ELR (cell line): ENCODE measurements around the gene EIF4H.
"Not testable (repeated sequence)": the region's sequence is repeated elsewhere in the genome, so short reads cannot be mapped to it uniquely, and the experiment has no call there.

Experiments used
- DNase-seq: peaks from one replicate; pipeline ENCODE4 v3.0.0-alpha.2; 2015; ENCODE audit warnings: low read depth

The EIF4H gene

GRCh38 chr7:74199551-74200355, 25.6 kb downstream of the EIF4H start:
- DNase-seq: peak; percentile 68

DNA sequence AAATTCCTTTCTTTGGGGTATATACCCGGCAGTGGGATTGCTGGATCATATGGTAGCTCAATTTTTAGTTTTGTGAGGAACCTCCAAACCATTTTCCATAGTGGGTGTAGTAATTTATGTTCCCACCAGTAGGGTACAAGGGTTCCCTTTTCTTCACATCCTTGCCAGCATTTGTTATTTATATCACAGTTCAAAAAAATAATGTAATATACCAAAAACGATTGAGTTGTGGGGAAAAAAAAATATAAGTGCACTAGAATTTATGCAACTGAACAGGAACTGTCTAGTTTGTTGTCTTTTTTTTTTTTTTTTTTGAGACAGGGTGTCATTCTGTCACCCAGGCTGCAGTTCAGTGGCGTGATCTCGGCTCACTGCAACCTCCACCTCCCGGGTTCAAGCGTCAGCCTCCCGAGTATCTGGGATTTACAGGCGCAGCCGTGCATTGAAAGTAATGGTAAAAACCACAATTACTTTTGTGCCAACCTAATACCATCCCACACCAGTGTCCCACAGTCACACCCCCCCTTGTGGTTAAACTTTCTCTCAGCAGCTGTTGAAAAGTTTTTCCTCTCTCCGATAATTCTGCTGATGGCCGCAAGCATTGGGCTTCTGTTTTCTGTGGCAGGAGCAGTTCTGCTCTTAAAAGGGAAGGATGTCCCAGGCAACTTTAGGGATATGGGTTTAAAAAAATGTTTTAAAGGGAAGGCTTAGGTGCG, 28.8 kb downstream of the EIF4H start:
- peak; percentile 66 for DNase-seq

- no peak for DNase-seq
These were observed 29.9 kb downstream of the EIF4H start for GRCh38 chr7:74203956-74204618.

DNA sequence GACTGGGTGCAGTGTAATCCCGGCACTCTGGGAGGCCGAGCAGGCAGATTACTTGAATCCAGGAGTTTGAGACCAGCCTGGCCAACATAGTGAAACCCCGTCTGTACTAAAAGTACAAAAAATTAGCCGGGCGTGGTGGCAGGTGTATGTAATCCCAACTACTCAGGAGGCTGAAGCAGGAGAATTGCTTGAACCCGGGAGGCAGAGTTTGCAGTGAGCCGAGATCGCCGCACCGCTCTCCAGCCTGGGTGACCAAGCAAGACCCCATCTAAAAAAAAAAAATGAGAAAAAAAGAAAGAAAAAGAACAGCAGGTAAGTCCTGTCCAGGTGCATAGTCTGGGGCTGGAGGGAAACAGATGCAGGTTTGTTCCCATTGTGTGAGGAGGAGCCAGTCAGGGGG, 31.9 kb downstream of the EIF4H start:
- DNase-seq: not testable (repeated sequence)

DNA sequence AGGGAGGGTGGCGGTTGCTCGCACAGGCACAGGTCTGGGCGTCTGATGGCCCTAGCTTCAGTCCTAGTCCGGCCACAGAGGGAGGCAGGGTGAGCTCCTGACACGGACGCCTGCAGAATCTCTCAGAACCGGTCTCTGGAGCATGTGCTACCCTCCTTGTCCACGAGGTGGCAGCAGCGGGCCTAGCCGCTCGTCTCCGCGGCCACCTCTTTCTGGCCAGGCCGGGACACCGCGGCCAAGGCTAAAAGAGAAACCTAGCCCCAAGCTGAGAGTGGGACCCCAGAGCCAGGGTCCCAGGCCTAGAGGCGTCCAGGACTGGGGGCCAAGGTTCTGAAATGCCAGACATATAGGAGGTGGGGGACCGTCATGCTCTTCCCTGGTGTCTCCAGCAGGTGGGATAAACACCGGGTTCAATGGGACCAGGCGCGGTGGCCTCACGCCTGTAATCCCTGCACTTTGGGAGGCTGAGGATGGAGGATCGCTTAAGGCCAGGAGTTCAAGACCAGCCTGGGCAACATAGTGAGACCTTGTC, 32.5 kb downstream of the EIF4H start:
- DNase-seq: peak; percentile 78

GRCh38 chr7:74207586-74207985, 33.4 kb downstream of the EIF4H start:
- DNase-seq: no peak

DNA sequence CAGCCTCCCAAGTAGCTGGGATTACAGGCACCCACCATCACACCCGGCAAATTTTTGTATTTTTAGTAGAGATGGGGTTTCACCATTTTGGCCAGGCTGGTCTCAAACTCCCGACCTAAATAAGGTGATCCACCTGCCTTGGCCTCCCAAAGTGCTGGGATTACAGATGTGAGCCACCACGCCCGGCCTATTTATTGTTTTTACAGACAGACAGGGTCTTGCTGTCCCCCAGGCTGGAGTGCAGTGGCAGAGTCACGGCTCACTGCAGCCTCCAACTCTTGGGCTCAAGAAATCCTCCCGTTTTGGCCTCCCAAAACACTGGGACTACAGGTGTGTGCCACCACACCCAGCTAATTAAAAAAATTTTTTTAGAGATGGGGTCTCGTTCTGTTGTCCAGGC, 34.1 kb downstream of the EIF4H start:
- DNase-seq: not testable (repeated sequence)

DNA sequence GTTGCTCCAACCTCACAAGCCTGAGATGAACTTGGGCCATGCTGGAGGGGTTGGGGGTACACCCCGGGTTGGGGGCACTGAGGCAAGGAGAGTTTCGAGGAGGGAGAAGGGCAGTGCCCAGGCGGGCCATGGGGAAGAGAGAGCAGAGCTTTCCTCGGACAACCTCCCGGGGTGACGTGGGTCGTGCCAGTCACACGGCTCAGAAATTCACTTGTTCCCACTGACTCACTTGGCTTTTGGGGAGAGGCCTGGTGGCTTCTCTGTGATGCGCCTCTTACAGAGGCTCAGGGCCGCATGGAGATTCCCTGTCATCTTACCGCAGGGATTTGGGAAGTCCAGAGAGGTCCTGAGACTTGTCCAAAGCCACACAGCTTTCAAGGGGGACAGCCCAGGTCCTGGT, 38.5 kb downstream of the EIF4H start:
- no peak for DNase-seq

DNA sequence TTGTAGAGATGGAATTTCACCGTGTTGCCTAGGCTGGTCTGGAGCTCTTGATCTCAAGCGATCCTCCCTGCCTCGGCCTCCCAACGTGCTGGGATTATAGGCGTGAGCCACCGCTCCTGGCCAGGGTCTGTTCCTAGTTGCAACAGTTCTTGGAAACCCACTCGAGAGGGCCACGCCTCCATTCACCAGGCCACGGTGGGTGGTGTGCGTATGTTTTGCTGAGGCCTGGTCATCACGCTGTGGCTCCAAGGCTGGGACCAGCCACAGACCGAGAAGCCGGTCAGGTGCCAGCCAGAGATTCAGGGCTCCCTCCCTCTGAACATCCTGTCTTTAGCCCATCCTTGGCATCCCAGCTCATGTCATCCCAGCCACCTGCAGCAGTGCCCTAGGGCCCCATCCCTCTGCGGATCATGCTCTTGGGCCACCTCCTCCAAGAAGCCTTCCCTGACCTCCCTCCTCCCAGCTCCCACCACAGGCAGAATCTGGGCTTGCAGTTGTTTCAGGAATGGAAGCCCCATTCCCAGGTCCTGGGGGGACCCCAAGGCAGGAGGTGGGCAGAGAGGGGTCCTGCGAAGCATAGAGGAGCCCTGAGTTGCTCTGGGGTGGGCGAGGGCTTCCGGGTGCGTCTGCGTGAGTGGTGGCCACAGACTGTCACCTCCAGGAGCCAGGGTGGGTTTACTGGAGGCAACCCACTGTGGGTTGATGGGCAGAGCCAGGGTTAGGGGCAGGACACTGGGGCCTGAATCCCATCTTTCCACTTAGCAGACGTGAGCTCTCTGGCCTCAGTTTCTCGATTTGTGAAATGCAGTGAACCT, 40.9 kb downstream of the EIF4H start:
- DNase-seq: no peak

GRCh38 chr7:74215921-74216320, 41.8 kb downstream of the EIF4H start:
- no peak for DNase-seq

GRCh38 chr7:74216361-74216761, 42.2 kb downstream of the EIF4H start:
- no peak for DNase-seq

DNA sequence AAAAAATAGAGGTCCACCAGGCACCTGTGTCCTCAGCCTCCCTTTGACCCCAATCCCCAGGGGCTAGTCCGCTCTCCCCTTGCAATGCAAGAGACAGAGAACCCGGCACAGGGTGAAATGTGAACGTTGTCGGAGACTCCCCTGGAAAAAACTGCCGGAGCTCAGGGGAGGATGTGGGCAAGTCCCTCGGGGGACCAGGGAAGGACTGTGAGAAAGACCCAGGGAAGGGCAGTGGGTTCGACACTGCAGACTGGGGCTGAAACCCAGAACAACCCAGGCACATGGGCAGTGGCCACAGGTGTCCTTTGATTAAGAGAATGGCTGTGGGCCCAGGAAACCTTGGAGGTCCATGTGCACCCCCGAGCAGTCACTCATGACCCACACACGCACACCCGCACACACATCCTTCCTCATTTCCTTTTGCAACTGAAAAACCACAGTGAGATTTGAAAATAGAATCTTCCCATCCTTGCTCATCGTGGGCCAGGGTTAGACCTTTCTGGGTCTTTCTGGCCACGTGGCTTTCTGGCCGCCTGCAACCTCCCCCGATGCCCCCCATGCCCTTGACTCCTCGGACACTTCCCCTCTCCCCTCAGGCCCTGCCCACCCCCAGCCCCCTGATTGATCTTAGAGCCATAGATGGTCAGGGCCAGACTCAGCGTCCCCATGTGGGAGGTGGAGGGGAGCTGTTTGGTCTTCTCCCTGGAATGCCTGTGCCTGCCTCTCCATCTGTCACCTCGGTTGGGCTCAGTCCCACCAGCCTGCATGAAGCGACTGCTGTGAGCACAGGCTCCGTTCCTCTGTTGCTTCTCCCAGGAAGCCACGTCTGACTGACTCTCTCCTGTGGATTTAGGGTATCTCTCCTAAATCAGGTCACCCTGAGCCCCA, 43.5 kb downstream of the EIF4H start:
- DNase-seq: peak; percentile 45

- DNase-seq: no peak
These were observed 44.2 kb downstream of the EIF4H start for GRCh38 chr7:74218343-74218698.

- no peak for DNase-seq
These were observed 45.3 kb downstream of the EIF4H start for GRCh38 chr7:74219416-74219815.

- DNase-seq: no peak
These were observed 46.1 kb downstream of the EIF4H start for GRCh38 chr7:74220229-74220628.

GRCh38 chr7:74221713-74222112, 47.6 kb downstream of the EIF4H start:
- no peak for DNase-seq

- DNase-seq: no peak
These were observed 48.9 kb downstream of the EIF4H start for GRCh38 chr7:74222851-74223710.

- no peak for DNase-seq
These were observed 49.8 kb downstream of the EIF4H start for GRCh38 chr7:74223711-74224510.

GRCh38 chr7:74224511-74224832, 50.3 kb downstream of the EIF4H start:
- DNase-seq: no peak
